ENCODE measurements around the gene MAD1L1. TPM values are rescaled to one million over a fixed set of nuclear protein-coding genes. Genes with fewer than 3 reads are reported as not detected.

Gene MAD1L1
- total and polyA plus RNA-seq, 2 of the 13 experiments (the other 11 are each of a cell fraction or from before 2014, with no cell fraction given), result 17.4 to 64.7 TPM

DNA sequence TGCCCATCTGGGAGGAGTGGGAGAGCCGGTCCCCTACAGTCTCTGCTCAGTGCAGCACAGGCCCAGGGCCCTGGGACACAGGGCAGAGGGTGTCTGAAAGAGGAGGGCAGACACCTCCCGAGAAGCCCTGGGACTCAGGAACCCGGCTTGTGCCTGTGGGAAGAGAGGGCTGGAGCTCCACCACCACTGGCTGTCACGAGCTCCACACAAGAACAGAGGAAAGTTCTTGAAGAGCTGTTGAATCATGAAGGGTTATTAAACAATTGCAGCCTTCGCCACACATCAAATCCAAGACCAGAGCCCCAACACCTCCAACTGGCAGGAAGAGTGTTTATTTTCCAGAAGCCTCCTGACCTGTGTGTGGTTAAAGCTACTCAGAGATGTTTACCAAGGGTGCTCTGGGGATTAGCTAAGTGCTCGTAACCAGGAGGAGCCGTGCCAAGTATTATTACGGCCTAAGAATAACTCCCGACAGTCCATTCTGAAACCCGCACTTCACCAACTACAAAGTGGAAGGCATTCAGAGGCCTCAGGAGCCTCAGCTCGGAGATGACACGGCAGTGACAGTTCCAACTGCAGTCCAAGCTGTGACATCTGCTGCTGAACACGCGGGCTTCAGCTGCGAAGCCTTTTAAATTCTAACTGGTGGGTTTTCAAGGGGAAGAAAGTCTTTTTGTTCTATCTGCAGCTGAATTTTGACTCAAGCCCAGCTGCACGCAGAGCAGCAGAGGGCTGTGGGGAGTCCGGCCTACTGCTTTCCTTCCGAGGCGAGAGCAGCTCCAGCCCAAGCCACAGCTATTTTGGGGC is 75.1 kb downstream of the MAD1L1 start:
- H4K20me1 ChIP-seq (ENCODE audit: insufficient read depth, low read length), result no peaks in the 10 kb centered on the region
- H3K4me3 ChIP-seq (replicated peaks in 1 of 3; ENCODE audit: insufficient read depth in 1 of 3, low read depth in 2 of 3, low read length in 3 of 3), result no peak overlapping the region
- POLR2A ChIA-PET, result no interaction called here
- H3K9ac ChIP-seq (ENCODE audit: insufficient read depth, low read depth, low read length), result no peak overlapping the region
- H3K4me2 ChIP-seq (ENCODE audit: low read depth, low read length), result no peak overlapping the region
- CTCF ChIA-PET (ENCODE audit: low intra/inter-chr PET ratio, low total read pairs), result no interaction called here
- TF ChIP-seq, protein P1, sequence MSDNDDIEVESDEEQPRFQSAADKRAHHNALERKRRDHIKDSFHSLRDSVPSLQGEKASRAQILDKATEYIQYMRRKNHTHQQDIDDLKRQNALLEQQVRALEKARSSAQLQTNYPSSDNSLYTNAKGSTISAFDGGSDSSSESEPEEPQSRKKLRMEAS (IDR thresholded peaks at IDR 0.05), result no peak
- TF ChIP-seq FOXJ3 (CRISPR knock-in tag; IDR thresholded peaks at IDR 0.05; ENCODE audit: borderline replicate concordance) (no peak), ZFP36L1 (CRISPR knock-in tag; IDR thresholded peaks at IDR 0.05) (no peak), GTF3A (CRISPR knock-in tag; conservative IDR thresholded peaks at IDR 0.05) (no peak), ZBTB14 (CRISPR knock-in tag; IDR thresholded peaks at IDR 0.05) (no peak), TBX2 (CRISPR knock-in tag; IDR thresholded peaks at IDR 0.05; ENCODE audit: borderline replicate concordance) (no peak), GPN1 (CRISPR knock-in tag; IDR thresholded peaks at IDR 0.05; ENCODE audit: borderline replicate concordance) (no peak), ASH2L (IDR thresholded peaks at IDR 0.05; ENCODE audit: insufficient read length, low read depth, low read length) (no peak), IRX3 (CRISPR knock-in tag; IDR thresholded peaks at IDR 0.05; ENCODE audit: borderline replicate concordance, low read depth) (no peak)
- H3K27me3 ChIP-seq (ENCODE audit: control insufficient read depth in 1 of 2, insufficient read depth in 2 of 2, low read length in 2 of 2), result no peaks in the 10 kb centered on the region
- no peak for ATAC-seq
- intact Hi-C loops (cut with micrococcal nuclease; ENCODE audit: unreplicated experiment) (loop anchor here (10.0 kb wide), 1 partner anchor 53 kb away; no protein-coding TSS in a partner anchor), in situ Hi-C loops (cut with HindIII; ENCODE audit: extremely low pct_ligation_motif_present, low pct_unique_long_range_greater_than_20kb) (no loop called here)
- no peak for FAIRE-seq
- H3K9me3 ChIP-seq (ENCODE audit: low read length), result no peaks in the 10 kb centered on the region
- DNase-seq (ENCODE audit: low spot score), result no peak
- no peak overlapping the region for H3K27ac ChIP-seq (ENCODE audit: extremely low read length, insufficient read depth, low read length)
- peaks cover 6% of the 10 kb centered on the region for H3K79me2 ChIP-seq (ENCODE audit: insufficient read depth, low read length)
- peaks cover 1 to 25% of the 10 kb centered on the region in 2 experiments; a peak in 3 of 5 replicates for H3K36me3 ChIP-seq (replicated peaks in 1 of 2; ENCODE audit: control insufficient read depth in 1 of 2, insufficient read depth in 2 of 2, low read length in 2 of 2)
- H2AFZ ChIP-seq (ENCODE audit: low read length), result no peak overlapping the region
- peaks cover 47% of the 10 kb centered on the region for H3K4me1 ChIP-seq (ENCODE audit: insufficient read depth, low read length)
- no TSS peak for BruUV-seq (replicated peaks)
- 92% methylated on average over 17 of the region's 19 CpGs for WGBS (ENCODE audit: low lambda C conversion rate)

All from HepG2 (cell line).